ENCODE data around the gene KIFC1.
"Not testable (repeated sequence)": the region's sequence is repeated elsewhere in the genome, so short reads cannot be mapped to it uniquely, and the experiment has no call there.

KIFC1 gene

DNA sequence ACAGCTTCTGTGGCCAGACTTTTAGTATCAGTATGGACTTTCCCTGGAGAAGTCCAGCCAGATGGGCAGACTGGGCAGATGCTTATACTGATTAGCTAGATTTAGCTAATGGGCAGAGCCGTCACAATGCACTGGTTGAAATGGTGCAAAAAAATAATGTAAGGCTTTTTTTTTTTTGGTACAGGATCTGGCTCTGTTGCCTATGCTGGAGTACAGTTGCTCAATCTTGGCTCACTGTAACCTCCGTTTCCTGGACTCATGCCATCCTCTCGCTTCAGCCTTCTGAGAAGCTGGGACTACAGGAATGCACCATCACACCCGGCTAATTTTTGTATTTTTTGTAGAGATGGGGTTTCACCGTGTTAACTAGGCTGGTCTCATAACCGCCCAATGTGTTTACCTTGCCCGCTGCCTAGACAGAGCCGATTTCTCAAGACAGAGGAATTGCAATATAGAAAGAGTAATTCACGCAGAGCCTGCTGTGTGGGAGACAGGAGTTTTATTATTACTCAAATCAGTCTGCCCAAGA is 16.4 kb upstream of the KIFC1 start:
- TF ChIP-seq, protein P1, sequence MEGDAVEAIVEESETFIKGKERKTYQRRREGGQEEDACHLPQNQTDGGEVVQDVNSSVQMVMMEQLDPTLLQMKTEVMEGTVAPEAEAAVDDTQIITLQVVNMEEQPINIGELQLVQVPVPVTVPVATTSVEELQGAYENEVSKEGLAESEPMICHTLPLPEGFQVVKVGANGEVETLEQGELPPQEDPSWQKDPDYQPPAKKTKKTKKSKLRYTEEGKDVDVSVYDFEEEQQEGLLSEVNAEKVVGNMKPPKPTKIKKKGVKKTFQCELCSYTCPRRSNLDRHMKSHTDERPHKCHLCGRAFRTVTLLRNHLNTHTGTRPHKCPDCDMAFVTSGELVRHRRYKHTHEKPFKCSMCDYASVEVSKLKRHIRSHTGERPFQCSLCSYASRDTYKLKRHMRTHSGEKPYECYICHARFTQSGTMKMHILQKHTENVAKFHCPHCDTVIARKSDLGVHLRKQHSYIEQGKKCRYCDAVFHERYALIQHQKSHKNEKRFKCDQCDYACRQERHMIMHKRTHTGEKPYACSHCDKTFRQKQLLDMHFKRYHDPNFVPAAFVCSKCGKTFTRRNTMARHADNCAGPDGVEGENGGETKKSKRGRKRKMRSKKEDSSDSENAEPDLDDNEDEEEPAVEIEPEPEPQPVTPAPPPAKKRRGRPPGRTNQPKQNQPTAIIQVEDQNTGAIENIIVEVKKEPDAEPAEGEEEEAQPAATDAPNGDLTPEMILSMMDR (IDR thresholded peaks at IDR 0.05; ENCODE audit: insufficient read depth, missing control alignments), result no peak
- FAIRE-seq (no peak), DNase-seq (ENCODE audit: insufficient read length, low spot score) (no peak)

- TF ChIP-seq, protein P1 (IDR thresholded peaks at IDR 0.05; ENCODE audit: insufficient read depth, missing control alignments), result no peak
- FAIRE-seq (no peak), DNase-seq (ENCODE audit: insufficient read length, low spot score) (no peak)
Observed at GRCh38 chr6:33377171-33377570, 14.5 kb upstream of the KIFC1 start.

DNA sequence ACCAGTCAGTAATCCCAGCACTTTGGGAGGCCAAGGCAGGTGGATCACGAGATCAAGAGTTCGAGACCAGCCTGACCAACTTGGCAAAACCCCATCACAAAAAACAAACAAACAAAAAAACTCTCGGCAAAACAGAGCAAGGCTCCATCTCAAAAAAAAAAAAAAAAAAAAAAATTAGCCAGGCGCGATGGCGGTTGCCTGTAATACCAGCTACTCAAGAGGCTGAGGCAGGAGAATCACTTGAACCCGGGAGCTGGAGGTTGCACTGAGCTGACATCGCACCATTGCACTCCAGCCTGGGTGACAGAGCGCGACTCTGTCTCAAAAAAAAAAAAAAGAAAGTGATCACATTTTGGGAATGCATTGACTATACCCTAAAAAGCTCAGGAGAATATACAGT is 12.4 kb upstream of the KIFC1 start:
- FAIRE-seq; DNase-seq (ENCODE audit: insufficient read length, low spot score): not testable (repeated sequence)

DNA sequence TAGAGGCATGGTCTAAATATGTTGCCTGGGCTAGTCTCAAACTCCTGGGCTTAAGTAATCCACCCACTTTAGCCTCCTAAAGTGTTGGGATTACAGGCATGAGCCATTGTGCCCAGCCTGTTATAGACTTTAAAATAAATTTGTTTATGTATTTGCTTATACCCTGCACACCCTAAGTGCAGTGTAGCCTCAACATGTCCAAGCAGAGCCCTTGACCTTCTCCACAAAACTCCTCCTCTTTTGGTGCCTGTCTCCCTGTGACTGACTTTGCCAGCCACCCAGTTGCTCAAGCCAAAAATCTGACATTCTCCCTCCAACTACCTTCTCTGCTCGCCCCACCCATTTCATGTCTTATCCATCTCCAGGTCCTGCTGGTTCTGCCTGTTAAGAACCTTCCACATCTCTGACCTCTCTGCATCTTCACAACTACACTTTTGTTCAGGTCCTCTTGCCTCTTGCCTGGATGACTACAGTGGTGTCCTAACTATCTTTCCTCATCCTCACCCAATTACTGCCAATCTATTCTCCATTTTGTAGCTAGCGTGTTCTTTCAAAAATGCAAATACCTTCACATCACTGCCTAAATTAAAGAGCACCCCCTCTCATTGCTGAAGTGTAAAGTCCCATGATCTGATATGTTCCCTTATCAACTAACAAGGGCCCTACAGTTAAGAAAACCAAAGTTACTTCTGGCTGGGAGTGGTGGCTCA is 11.2 kb upstream of the KIFC1 start:
- TF ChIP-seq, protein P1 (IDR thresholded peaks at IDR 0.05; ENCODE audit: insufficient read depth, missing control alignments), result no peak
- FAIRE-seq (no peak), DNase-seq (ENCODE audit: insufficient read length, low spot score) (no peak)

DNA sequence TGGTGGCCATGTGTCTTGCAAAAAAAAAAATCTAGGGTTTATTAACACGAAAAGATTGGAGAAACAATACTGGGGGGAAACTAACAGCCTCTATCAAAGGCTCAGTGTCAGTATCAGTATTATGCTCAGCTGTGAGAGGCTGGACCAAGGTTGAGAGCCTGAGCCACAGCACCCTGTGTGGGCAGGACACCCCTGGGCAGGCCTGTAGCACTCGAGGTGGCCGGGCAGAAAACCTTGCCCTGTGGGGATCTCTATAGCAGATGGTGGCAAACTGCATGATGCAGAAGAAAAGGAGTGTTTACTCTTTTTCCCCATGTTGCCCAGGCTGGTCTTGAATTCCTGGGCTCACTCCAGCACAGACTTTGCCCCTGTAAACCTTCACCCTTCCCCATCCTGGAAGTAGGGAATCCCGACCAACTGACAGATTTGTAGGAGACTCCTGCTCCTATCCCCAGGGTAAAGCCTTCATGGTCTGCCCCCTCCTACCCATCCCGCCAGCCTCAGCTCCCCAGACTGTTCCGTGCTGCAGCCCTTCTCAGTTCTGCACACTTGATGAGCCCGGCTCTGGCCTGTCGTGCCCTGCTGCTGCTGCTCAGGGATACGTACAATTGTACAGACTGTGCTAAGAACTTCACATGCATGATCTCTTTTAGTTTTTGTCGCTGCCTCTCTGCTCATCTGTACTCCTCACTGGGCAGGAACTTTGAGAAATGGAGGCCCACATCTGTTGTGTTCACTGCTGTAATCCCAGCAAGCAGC is 8.0 kb upstream of the KIFC1 start:
- FAIRE-seq (no peak), DNase-seq (ENCODE audit: insufficient read length, low spot score) (no peak)
- TF ChIP-seq, protein P1 (IDR thresholded peaks at IDR 0.05; ENCODE audit: insufficient read depth, missing control alignments), result no peak

DNA sequence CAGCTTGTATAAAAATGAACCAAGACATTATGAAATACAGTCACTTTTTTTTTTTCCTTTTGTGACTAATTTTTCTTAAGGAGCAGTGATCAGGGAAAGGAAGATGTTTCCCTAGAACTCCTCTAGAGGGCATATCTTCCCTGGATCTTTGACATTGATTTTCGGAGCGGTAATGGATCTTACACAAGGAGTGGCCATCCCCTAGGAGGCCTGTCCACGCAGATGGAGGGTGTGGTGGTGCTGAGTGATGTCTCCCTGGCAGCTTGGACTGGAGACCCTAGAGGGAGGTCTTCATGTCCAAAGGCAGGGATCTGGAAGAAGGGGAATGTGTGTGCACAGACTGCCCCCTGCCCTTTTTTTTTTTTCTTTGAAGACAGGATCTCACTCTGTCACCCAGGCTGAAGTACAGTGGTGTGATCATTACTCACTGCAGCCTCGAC is 7.0 kb upstream of the KIFC1 start:
- TF ChIP-seq, protein P1 (IDR thresholded peaks at IDR 0.05; ENCODE audit: insufficient read depth, missing control alignments), result peak; percentile 19
- FAIRE-seq (no peak), DNase-seq (ENCODE audit: insufficient read length, low spot score) (no peak)

DNA sequence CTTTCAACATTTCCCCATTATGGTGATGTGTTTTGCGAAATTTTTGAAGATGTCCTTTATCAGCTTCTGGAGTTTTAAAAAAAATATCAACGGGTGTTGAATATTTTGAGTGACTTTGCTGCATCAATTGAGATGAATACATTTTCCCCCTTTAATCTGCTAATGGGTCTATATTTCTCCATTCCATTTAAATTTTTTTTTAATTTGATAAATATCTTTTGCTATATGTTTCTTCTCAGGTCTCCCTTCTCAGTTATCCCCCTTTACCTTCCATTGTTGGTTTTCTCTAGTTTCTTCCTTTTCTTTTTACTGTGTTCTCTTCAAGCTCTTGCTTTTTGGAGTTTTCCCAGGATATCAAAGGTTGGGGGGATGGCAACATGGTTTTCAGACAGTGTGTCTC is 1.4 kb upstream of the KIFC1 start:
- FAIRE-seq, result no peak
- DNase-seq (ENCODE audit: insufficient read length, low spot score), result no peak
- TF ChIP-seq, protein P1 (IDR thresholded peaks at IDR 0.05; ENCODE audit: insufficient read depth, missing control alignments), result no peak

Measured in D721Med (cell line).